Measurements from ENCODE around the gene WEE2. TPM values are rescaled to one million over a fixed set of nuclear protein-coding genes. Genes with fewer than 3 reads are reported as not detected.
A peak's percentile ranks its signal among the peaks of the same experiment; 100 is the strongest.

Gene WEE2
- total and polyA plus RNA-seq, 3 experiments from 2014 or later, result not detected

DNA sequence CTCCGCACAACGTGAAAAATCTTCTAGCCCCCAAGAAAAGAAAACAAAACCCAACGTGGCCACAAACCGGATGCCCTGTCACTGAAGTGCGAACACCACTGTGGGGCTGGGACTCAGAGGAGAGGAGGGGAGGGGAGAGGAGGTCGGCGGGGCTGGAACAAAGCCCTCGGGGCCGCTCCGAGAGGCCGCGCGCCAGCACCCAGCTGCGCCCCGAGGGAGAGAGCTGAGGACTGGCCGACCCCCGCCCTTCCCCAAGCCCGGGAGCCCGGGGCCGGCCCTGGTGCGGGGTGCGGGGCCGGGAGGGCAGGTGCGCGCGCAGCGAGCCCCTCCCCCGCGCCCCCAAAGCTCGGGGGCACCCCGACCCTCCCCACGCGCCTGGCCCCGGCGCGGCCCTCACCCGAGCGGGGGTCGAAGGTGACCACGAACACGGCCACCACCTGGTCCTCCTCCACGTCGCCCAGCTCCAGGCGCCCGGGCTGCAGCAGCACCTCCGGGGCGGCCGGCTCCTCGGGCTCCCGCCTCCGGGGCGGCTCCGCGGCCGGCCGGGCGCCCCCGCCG, 6.6 kb upstream of the WEE2 start:
- H3K27me3 ChIP-seq (ENCODE audit: insufficient read depth, low read length, poor library complexity, severe bottlenecking), result no peaks in the 10 kb centered on the region
- Mint-ChIP-seq H3K36me3 (peaks cover 0 to 13% (median 5%) of the 10 kb centered on the region in 3 donors), H3K9me3 (no peaks in the 10 kb centered on the region), H3K27me3 (peaks cover 3 to 4% of the 10 kb centered on the region in 2 donors), H3K27ac (peak overlapping the region; percentile 81 to 97 (median 89)), H3K4me1 (peaks cover 44 to 52% (median 50%) of the 10 kb centered on the region in 3 donors), H3K4me3 (peak overlapping the region; percentile 87 to 93 (median 91))
- H3K36me3 ChIP-seq (ENCODE audit: insufficient read depth, low read length), result no peaks in the 10 kb centered on the region
- H3K9me3 ChIP-seq (ENCODE audit: low read length), result no peaks in the 10 kb centered on the region
- ChIA-PET CTCF (interaction anchor here (0.9 to 4.1 kb wide), 4 partner anchors 8 to 47 kb away, joined by 3 to 29 read pairs (median 8); partner anchors contain the start of gene SSBP1), POLR2A (interaction anchor here (0.6 to 2.7 kb wide), 3 partner anchors 14 to 36 kb away, joined by 3 to 22 read pairs (median 4); partner anchors contain the start of gene SSBP1)
- DNase-seq, result peak; percentile 74 to 88 (median 83)
- H3K4me3 ChIP-seq (ENCODE audit: low read length), result peak overlapping the region; percentile 38
- peaks cover 34% of the 10 kb centered on the region for H3K4me1 ChIP-seq (ENCODE audit: insufficient read depth, low read length)
- H3K27ac ChIP-seq (ENCODE audit: low read depth, low read length), result peak overlapping the region; percentile 53

DNA sequence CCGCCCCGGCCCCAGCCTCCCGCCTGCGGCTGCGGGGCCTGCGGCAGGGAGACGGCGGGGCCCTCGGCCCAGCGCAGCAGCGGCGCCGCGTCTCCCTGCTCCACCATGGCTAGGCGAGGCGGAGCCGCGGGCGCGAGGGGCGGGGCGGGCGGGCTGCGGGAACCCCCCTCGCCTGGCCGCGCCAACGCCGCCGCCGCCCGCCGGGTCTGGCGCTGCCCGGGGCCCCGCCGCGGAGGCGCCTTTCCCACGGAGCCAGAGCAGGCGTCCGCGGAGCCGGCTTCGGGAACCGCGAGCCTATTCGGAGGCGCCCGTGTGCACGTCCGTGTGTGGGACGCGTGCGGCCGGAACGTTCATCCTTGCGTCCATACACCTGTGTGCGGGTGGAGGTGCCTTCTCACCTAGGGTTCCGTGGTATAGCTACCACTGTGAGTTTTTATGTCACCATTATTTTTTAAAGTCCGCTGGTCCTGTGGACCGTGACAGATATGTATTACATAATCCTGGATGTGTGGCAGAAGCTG, 6.0 kb upstream of the WEE2 start, which contains the start of gene DENND11:
Gene DENND11, minus strand, starts transcription at position 120 of the 521 bp plus-strand sequence. Its CDS starts 13 bp downstream, at position 107.
- H3K4me3 ChIP-seq (ENCODE audit: low read length), result peak within 1 kb of the TSS; percentile 68
- no peaks in the 10 kb centered on the region for H3K27me3 ChIP-seq (ENCODE audit: insufficient read depth, low read length, poor library complexity, severe bottlenecking)
- peaks cover 34% of the 10 kb centered on the region for H3K4me1 ChIP-seq (ENCODE audit: insufficient read depth, low read length)
- no peaks in the 10 kb centered on the region for H3K36me3 ChIP-seq (ENCODE audit: insufficient read depth, low read length)
- peaks cover 0 to 11% (median 4%) of the 10 kb centered on the region in 3 donors for H3K36me3 Mint-ChIP-seq
- CTCF ChIA-PET, result interaction anchor here (1.2 to 4.1 kb wide), 4 partner anchors 8 to 47 kb away, joined by 4 to 29 read pairs (median 8); partner anchors contain the start of gene SSBP1
- H3K27me3 Mint-ChIP-seq, result peaks cover 3 to 4% of the 10 kb centered on the region in 2 donors
- POLR2A ChIA-PET, result interaction anchor here (0.6 to 2.7 kb wide), 3 partner anchors 33 to 1579 kb away, joined by 4 to 22 read pairs (median 4); partner anchors contain the start of gene SSBP1
- peak within 1 kb of the TSS; percentile 82 to 97 (median 90) for H3K27ac Mint-ChIP-seq
- H3K9me3 ChIP-seq (ENCODE audit: low read length), result no peaks in the 10 kb centered on the region
- DNase-seq, result peak; percentile 57 to 67 (median 60)
- peaks cover 40 to 48% (median 47%) of the 10 kb centered on the region in 3 donors for H3K4me1 Mint-ChIP-seq
- peak within 1 kb of the TSS; percentile 87 to 93 (median 91) for H3K4me3 Mint-ChIP-seq
- H3K9me3 Mint-ChIP-seq, result no peaks in the 10 kb centered on the region
- H3K27ac ChIP-seq (ENCODE audit: low read depth, low read length), result peak within 1 kb of the TSS; percentile 53

GRCh38 chr7:141702892-141703291, 5.3 kb upstream of the WEE2 start:
- H3K4me1 ChIP-seq (ENCODE audit: insufficient read depth, low read length), result peaks cover 33% of the 10 kb centered on the region
- Mint-ChIP-seq H3K27me3 (peaks cover 4% of the 10 kb centered on the region in 2 donors), H3K27ac (peak overlapping the region in 6 of 8 donors; percentile 20 to 92 (median 86)), H3K4me3 (peak overlapping the region in 6 of 7 donors; percentile 47 to 90 (median 80)), H3K36me3 (peaks cover 0 to 6% (median 1%) of the 10 kb centered on the region in 3 donors), H3K4me1 (peaks cover 34 to 41% (median 39%) of the 10 kb centered on the region in 3 donors), H3K9me3 (no peaks in the 10 kb centered on the region)
- H3K4me3 ChIP-seq (ENCODE audit: low read length), result no peak overlapping the region
- POLR2A ChIA-PET, result interaction anchor here (0.6 to 2.7 kb wide), 2 partner anchors 35 to 1578 kb away, joined by 4 to 22 read pairs; partner anchors contain the start of gene SSBP1
- H3K36me3 ChIP-seq (ENCODE audit: insufficient read depth, low read length), result no peaks in the 10 kb centered on the region
- no peaks in the 10 kb centered on the region for H3K9me3 ChIP-seq (ENCODE audit: low read length)
- DNase-seq, result no peak
- no peaks in the 10 kb centered on the region for H3K27me3 ChIP-seq (ENCODE audit: insufficient read depth, low read length, poor library complexity, severe bottlenecking)
- H3K27ac ChIP-seq (ENCODE audit: low read depth, low read length), result peak overlapping the region; percentile 29
- CTCF ChIA-PET, result interaction anchor here (1.2 to 4.1 kb wide), 2 partner anchors 35 to 48 kb away, joined by 4 to 29 read pairs; partner anchors contain the start of gene SSBP1

GRCh38 chr7:141704112-141704511, 4.0 kb upstream of the WEE2 start:
- DNase-seq, result no peak
- Histone ChIP-seq H3K36me3 (ENCODE audit: insufficient read depth, low read length) (no peaks in the 10 kb centered on the region), H3K27ac (ENCODE audit: low read depth, low read length) (no peak overlapping the region), H3K27me3 (ENCODE audit: insufficient read depth, low read length, poor library complexity, severe bottlenecking) (no peaks in the 10 kb centered on the region), H3K4me1 (ENCODE audit: insufficient read depth, low read length) (peaks cover 21% of the 10 kb centered on the region), H3K9me3 (ENCODE audit: low read length) (no peaks in the 10 kb centered on the region), H3K4me3 (ENCODE audit: low read length) (no peak overlapping the region)
- ChIA-PET CTCF (interaction anchor here (1.3 kb wide), 1 partner anchor 29 kb away, joined by 3 read pairs; no protein-coding TSS in a partner anchor), POLR2A (no interaction called here)
- peak overlapping the region in 3 of 8 donors; percentile 37 to 82 (median 82) for H3K27ac Mint-ChIP-seq
- no peaks in the 10 kb centered on the region for H3K9me3 Mint-ChIP-seq
- H3K36me3 Mint-ChIP-seq, result peaks cover 0 to 4% (median 0%) of the 10 kb centered on the region in 3 donors
- H3K4me3 Mint-ChIP-seq, result peak overlapping the region in 1 of 7 donors; percentile 56
- peaks cover 22 to 29% (median 27%) of the 10 kb centered on the region in 3 donors for H3K4me1 Mint-ChIP-seq
- H3K27me3 Mint-ChIP-seq, result peaks cover 4% of the 10 kb centered on the region in 2 donors

GRCh38 chr7:141704741-141705140, 3.4 kb upstream of the WEE2 start:
- no peak for DNase-seq
- Histone ChIP-seq H3K4me1 (ENCODE audit: insufficient read depth, low read length) (peaks cover 17% of the 10 kb centered on the region), H3K9me3 (ENCODE audit: low read length) (no peaks in the 10 kb centered on the region), H3K4me3 (ENCODE audit: low read length) (no peak overlapping the region), H3K27me3 (ENCODE audit: insufficient read depth, low read length, poor library complexity, severe bottlenecking) (no peaks in the 10 kb centered on the region), H3K36me3 (ENCODE audit: insufficient read depth, low read length) (no peaks in the 10 kb centered on the region), H3K27ac (ENCODE audit: low read depth, low read length) (no peak overlapping the region)
- no peaks in the 10 kb centered on the region for H3K9me3 Mint-ChIP-seq
- peaks cover 4% of the 10 kb centered on the region in 2 donors for H3K27me3 Mint-ChIP-seq
- H3K27ac Mint-ChIP-seq, result peak overlapping the region in 1 of 8 donors; percentile 82
- CTCF ChIA-PET, result interaction anchor here (1.3 kb wide), 1 partner anchor 29 kb away, joined by 3 read pairs; no protein-coding TSS in a partner anchor
- peaks cover 0 to 4% (median 0%) of the 10 kb centered on the region in 3 donors for H3K36me3 Mint-ChIP-seq
- H3K4me3 Mint-ChIP-seq, result peak overlapping the region in 1 of 7 donors; percentile 43
- peaks cover 18 to 23% (median 20%) of the 10 kb centered on the region in 3 donors for H3K4me1 Mint-ChIP-seq
- POLR2A ChIA-PET, result no interaction called here

DNA sequence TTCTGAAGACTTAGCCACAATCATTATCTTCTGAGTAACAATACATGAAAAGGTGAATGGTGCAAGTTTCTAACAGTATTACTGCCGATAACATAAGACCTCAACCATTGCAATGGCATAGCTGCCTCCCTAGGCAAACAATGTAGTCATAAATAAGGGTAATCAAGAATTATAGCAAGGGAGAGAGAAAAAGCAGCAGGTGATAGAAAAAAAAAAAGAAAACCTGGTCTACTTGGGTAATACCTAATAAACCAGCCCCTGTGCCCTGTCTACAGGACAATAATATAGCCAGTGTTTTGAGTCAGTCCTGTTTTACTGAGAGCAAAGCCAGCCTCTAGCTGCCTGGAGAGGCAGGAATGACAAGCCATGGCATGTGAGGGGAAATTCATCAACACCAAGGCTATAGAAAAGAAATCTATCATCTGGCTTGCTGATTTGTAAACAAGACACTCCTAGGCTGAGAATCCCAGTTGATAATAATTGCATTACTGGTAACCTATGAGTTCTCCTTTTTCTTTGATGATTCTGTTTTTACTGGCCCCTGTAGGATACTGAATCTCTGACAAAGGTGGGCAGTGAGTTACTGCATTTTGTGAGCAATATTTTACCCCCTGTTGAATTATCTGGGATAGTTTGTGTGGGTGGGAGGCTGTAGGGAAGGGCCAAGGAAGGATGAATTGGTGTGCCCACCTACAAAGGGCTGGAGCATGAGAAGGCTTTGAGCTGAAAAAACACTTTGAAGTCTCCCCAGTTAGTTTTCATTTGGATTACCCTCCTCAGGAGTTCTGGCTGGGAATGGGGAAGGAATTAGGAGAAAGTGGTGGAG, 1.7 kb upstream of the WEE2 start:
- no peaks in the 10 kb centered on the region for H3K36me3 ChIP-seq (ENCODE audit: insufficient read depth, low read length)
- no peak for DNase-seq
- peaks cover 0 to 3% (median 0%) of the 10 kb centered on the region in 3 donors for H3K36me3 Mint-ChIP-seq
- H3K9me3 Mint-ChIP-seq, result no peaks in the 10 kb centered on the region
- H3K4me1 Mint-ChIP-seq, result peaks cover 4 to 6% (median 5%) of the 10 kb centered on the region in 3 donors
- peak overlapping the region in 1 of 7 donors; percentile 15 for H3K4me3 Mint-ChIP-seq
- H3K27me3 ChIP-seq (ENCODE audit: insufficient read depth, low read length, poor library complexity, severe bottlenecking), result no peaks in the 10 kb centered on the region
- no peak overlapping the region for H3K27ac Mint-ChIP-seq
- no peaks in the 10 kb centered on the region for H3K9me3 ChIP-seq (ENCODE audit: low read length)
- peaks cover 4% of the 10 kb centered on the region in 2 donors for H3K27me3 Mint-ChIP-seq
- peaks cover 5% of the 10 kb centered on the region for H3K4me1 ChIP-seq (ENCODE audit: insufficient read depth, low read length)
- H3K4me3 ChIP-seq (ENCODE audit: low read length), result no peak overlapping the region
- CTCF ChIA-PET, result interaction anchor here (1.2 to 1.4 kb wide), 2 partner anchors 31 to 52 kb away, joined by 3 to 4 read pairs; partner anchors contain the start of gene SSBP1
- no peak overlapping the region for H3K27ac ChIP-seq (ENCODE audit: low read depth, low read length)
- POLR2A ChIA-PET, result no interaction called here

DNA sequence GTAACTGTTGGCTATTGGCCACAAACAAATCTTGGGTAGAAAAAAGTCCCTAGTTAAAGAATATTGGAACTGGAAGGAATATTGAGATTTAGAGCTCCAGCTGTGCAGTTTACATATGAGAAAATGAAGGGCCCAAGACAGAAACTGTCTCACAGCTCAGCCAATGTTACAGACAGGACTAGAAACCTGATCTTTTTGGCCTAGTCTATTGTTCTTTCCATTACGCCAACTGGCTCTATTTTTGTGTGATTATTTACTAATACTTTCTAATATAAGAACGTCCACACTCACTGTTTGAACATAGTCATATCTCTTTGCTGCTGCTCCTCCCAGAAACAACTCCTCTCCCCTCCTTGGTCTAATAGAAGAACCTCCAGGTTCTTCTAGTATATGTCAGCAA, 1.2 kb downstream of the WEE2 start:
- ChIA-PET POLR2A (no interaction called here), CTCF (interaction anchor here (1.0 to 2.3 kb wide), 4 partner anchors 8 to 55 kb away, joined by 3 to 17 read pairs (median 4); partner anchors contain the start of gene DENND11)
- H3K36me3 ChIP-seq (ENCODE audit: insufficient read depth, low read length), result no peaks in the 10 kb centered on the region
- no peaks in the 10 kb centered on the region for H3K9me3 ChIP-seq (ENCODE audit: low read length)
- no peaks in the 10 kb centered on the region for H3K27me3 ChIP-seq (ENCODE audit: insufficient read depth, low read length, poor library complexity, severe bottlenecking)
- Mint-ChIP-seq H3K4me1 (peaks cover 3 to 5% (median 5%) of the 10 kb centered on the region in 3 donors), H3K9me3 (no peaks in the 10 kb centered on the region), H3K27ac (no peak overlapping the region), H3K27me3 (peaks cover 0 to 1% of the 10 kb centered on the region in 2 donors), H3K36me3 (peaks cover 0 to 3% (median 0%) of the 10 kb centered on the region in 3 donors), H3K4me3 (no peak overlapping the region)
- no peak overlapping the region for H3K27ac ChIP-seq (ENCODE audit: low read depth, low read length)
- no peaks in the 10 kb centered on the region for H3K4me1 ChIP-seq (ENCODE audit: insufficient read depth, low read length)
- H3K4me3 ChIP-seq (ENCODE audit: low read length), result no peak overlapping the region
- DNase-seq, result no peak

Data from CD8-positive, alpha-beta memory T cell (primary cell).